ENCODE data around the gene GDPD3. TPM values are rescaled to one million over a fixed set of nuclear protein-coding genes. Genes with fewer than 3 reads are reported as not detected.

GDPD3 gene
- total RNA-seq, 4 donors from 2014 or later = 0.66 to 3.7 (median 2.2) TPM

DNA sequence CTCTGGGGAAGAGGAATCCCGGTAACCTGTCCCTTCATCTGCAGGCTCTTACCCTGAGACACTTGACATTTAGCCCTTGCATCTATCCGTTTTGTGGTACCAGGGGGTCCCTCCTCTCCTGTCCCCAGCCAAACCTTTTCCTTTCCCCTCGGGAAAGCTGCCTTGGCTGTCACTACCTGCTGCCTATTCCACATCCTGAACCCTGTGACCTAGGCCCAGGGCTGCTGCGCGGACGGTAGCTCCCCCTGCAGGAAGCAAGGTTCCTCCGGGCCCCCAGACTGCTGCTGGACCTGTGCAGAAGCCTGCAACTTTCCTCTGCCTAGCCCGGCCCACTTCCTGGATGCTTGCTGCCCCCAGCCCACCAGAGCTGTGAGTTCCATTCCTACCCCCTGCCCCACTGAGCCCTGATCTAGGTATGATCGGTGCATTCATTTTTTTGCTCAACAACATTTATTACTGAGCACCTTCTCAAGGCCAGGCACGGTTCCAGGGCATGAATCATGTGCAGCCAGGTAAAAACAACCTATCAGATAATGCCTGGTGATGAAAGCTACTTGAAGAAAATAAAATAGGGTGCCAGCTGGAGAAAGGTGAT is 58.3 kb downstream of the GDPD3 start:
- intact Hi-C loops (cut with DNase I) = no loop called here

More for the DNA sequence above, 58.3 kb downstream of the GDPD3 start:
- H3K36me3 ChIP-seq = no peaks in the 10 kb centered on the region
- no peak overlapping the region for H3K4me3 ChIP-seq
- 58% methylated on average over 6 of the region's 10 CpGs for WGBS
- TF ChIP-seq POLR2AphosphoS5 (IDR thresholded peaks at IDR 0.05) (no peak), EP300 (IDR thresholded peaks at IDR 0.05) (no peak), POLR2A (IDR thresholded peaks at IDR 0.05; ENCODE audit: low read depth) (no peak)
- TF ChIP-seq, protein P1, sequence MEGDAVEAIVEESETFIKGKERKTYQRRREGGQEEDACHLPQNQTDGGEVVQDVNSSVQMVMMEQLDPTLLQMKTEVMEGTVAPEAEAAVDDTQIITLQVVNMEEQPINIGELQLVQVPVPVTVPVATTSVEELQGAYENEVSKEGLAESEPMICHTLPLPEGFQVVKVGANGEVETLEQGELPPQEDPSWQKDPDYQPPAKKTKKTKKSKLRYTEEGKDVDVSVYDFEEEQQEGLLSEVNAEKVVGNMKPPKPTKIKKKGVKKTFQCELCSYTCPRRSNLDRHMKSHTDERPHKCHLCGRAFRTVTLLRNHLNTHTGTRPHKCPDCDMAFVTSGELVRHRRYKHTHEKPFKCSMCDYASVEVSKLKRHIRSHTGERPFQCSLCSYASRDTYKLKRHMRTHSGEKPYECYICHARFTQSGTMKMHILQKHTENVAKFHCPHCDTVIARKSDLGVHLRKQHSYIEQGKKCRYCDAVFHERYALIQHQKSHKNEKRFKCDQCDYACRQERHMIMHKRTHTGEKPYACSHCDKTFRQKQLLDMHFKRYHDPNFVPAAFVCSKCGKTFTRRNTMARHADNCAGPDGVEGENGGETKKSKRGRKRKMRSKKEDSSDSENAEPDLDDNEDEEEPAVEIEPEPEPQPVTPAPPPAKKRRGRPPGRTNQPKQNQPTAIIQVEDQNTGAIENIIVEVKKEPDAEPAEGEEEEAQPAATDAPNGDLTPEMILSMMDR (IDR thresholded peaks at IDR 0.05) = peak in 1 of 3 experiments; percentile 25
- H3K9me3 ChIP-seq = no peaks in the 10 kb centered on the region
- H3K4me1 ChIP-seq = peaks cover 9 to 30% (median 19%) of the 10 kb centered on the region in 4 donors
- H3K27me3 ChIP-seq = no peaks in the 10 kb centered on the region
- H3K27ac ChIP-seq (replicated peaks in 1 of 4) = no peak overlapping the region
- DNase-seq (ENCODE audit: extremely low spot score) = no peak

Other genes with a start within 250 kb of the GDPD3 start
- gene SEZ6L2, start 214.0 kb downstream of the GDPD3 start, total RNA-seq = 1 to 10 TPM in 2 of 4 donors, under 1 TPM in 2; 0.84 to 7.9 (median 1.0) TPM
- under 1 TPM in 1 of 4 donors, not detected in 3; 0.33 TPM for gene ASPHD1, start 213.0 kb downstream of the GDPD3 start, total RNA-seq
- gene KCTD13, start 187.3 kb downstream of the GDPD3 start, total RNA-seq = 10 to 100 TPM; 14.4 to 25.7 (median 18.8) TPM
- gene TMEM219, start 151.5 kb downstream of the GDPD3 start, total RNA-seq = 100 to 1,000 TPM in 3 of 4 donors, 10 to 100 TPM in 1; 96.8 to 114 (median 105) TPM
- gene TAOK2, start 139.7 kb downstream of the GDPD3 start, total RNA-seq = 10 to 100 TPM; 40.9 to 63.6 (median 51.4) TPM
- gene HIRIP3, start 117.9 kb downstream of the GDPD3 start, total RNA-seq = 10 to 100 TPM; 20.8 to 39.4 (median 22.1) TPM
- 10 to 100 TPM; 38.2 to 58.1 (median 43.5) TPM for gene INO80E, start 117.3 kb downstream of the GDPD3 start, total RNA-seq
- under 1 TPM in 2 of 4 donors, not detected in 2; 0.50 to 0.83 TPM for gene DOC2A, start 102.5 kb downstream of the GDPD3 start, total RNA-seq
- gene C16orf92, start 90.3 kb downstream of the GDPD3 start, total RNA-seq = not detected
- gene TLCD3B, start 82.3 kb downstream of the GDPD3 start, total RNA-seq = under 1 TPM in 1 of 4 donors, not detected in 3; 0.23 TPM
- 1,000 to 10,000 TPM; 1,300 to 1,765 (median 1,454) TPM for gene ALDOA, start 47.8 kb downstream of the GDPD3 start, total RNA-seq
- gene PPP4C, start 37.5 kb downstream of the GDPD3 start, total RNA-seq = 10 to 100 TPM; 43.6 to 61.3 (median 51.5) TPM
- gene TBX6, start 21.6 kb downstream of the GDPD3 start, total RNA-seq = 1 to 10 TPM in 1 of 4 donors, under 1 TPM in 3; 0.42 to 1.3 (median 0.67) TPM
- gene YPEL3, start 17.3 kb downstream of the GDPD3 start, total RNA-seq = 100 to 1,000 TPM in 3 of 4 donors, 10 to 100 TPM in 1; 72.7 to 222 (median 154) TPM
- gene MAPK3, start 9.7 kb upstream of the GDPD3 start, total RNA-seq = 10 to 100 TPM; 40.4 to 70.8 (median 56.9) TPM
- gene CORO1A, start 70.1 kb upstream of the GDPD3 start, total RNA-seq = 10 to 100 TPM; 11.0 to 33.5 (median 23.1) TPM
- gene BOLA2B, start 80.1 kb upstream of the GDPD3 start, total RNA-seq = 100 to 1,000 TPM in 2 of 4 donors, 10 to 100 TPM in 2; 43.4 to 205 (median 116) TPM
- gene SLX1A, start 80.3 kb upstream of the GDPD3 start, total RNA-seq = 10 to 100 TPM; 12.9 to 27.1 (median 23.1) TPM
- 10 to 100 TPM in 3 of 4 donors, 1 to 10 TPM in 1; 2.5 to 23.7 (median 15.0) TPM for gene SULT1A3, start 85.7 kb upstream of the GDPD3 start, total RNA-seq
- 1 to 10 TPM in 1 of 4 donors, under 1 TPM in 3; under 0.01 to 4.1 (median 0.90) TPM for gene NPIPB13, start 134.9 kb upstream of the GDPD3 start, total RNA-seq
- 10 to 100 TPM; 24.9 to 63.9 (median 41.8) TPM for gene CD2BP2, start 241.8 kb upstream of the GDPD3 start, total RNA-seq

All from esophagus muscularis mucosa (tissue), 4 donors.